HG02970 (cell line): Measurements from ENCODE around the gene BLOC1S6.
"Not testable (repeated sequence)": the region's sequence is repeated elsewhere in the genome, so short reads cannot be mapped to it uniquely, and the experiment has no call there.

Experiments used
- ATAC-seq: cut with Tn5 transposase; IDR thresholded peaks from one replicate; pipeline ENCODE4 v1.9.1; 2021; ENCODE audit warnings: mild to moderate bottlenecking, moderate library complexity, moderate number of reproducible peaks; ENCODE audit not compliant: unreplicated experiment, low FRiP score

Gene BLOC1S6

DNA sequence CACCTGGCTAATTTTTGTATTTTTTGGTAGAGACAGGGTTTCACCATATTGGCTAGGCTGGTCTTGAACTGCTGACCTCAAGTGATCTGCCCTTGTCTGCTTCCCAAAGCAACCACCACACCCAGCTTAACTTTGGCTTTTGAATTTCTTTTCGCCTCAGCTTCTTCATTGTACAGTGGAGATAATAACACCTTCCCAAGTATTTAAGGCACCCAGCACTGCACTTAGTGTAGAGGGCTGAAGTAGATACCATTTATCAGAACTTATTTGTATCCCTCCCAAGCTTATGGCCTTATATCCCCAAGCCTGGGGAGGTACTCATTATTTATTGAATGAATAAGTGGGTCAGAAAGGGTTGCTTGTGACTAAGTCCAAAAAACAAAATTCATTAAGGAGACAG is 50.0 kb downstream of the BLOC1S6 start:
- no peak for ATAC-seq

DNA sequence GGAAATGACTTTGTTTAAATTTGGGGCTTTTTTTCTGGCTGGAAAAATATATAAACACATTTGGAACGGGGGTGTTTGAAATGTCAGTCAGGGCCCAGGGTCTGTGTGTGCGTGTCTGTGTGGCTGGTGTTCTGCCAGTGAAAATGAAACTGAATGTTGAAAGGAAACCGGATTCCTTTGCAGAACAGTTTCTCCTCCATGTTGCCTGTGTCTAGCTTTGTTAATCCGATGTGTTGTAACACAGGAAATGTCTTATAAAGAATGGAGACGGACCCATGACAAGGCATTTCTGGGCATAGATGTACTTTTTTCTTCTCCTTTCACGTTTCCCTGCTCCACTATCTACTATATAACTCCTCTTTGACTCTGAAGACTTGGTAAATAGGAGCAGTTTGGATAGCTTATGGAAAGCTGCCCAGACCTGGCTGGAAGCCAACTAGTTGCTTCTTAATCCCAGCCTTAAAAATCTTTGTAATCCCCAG is 50.4 kb downstream of the BLOC1S6 start:
- no peak for ATAC-seq

- no peak for ATAC-seq
Measured at GRCh38 chr15:45640616-45641015, 53.4 kb downstream of the BLOC1S6 start.

- ATAC-seq = no peak
Measured at GRCh38 chr15:45641374-45641781, 54.2 kb downstream of the BLOC1S6 start.

DNA sequence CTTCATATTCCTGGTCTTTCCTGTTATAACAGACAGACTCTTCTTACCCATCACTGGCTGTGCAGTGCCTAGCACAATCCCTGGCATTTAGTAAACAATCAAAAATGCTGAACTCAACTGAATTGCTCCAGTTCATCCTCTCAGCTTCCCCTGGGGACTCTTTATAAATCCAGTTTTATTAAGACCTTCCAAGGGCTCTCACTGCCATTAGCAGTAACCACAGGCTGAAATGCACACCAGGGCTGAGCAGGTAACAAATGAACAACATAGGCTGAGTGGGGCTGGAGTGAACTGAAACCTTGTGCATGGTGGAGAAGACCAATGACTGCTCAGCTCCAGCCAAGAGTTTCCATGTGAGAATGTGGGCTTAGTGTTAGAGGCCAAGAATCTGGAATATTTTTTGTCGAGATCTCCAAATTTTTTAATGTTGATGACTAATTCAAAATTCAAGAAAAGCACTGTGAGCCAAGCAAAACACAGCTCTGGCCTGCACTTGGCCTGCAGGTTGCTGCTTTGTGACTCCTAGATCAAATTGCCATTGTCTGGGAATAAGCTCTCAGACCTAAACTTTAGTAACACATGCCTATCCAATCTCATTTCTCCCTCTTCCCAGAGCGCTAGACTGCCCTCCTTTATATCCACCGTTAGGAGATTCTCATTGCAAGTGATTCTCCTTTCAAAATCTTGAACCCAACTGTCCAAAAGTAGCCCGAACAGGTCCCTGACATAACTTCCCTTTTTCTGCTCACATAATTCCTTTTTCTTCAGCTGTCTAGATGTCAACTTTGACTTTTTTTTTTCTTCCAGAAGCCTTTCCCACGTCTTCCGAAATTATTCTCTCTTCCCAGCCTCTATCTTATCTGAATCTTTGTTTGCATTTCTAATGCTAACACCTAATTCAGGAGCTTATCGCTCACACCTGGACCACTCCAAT is 55.1 kb downstream of the BLOC1S6 start:
- ATAC-seq = no peak

GRCh38 chr15:45644437-45644836 is 57.3 kb downstream of the BLOC1S6 start:
- ATAC-seq = no peak

DNA sequence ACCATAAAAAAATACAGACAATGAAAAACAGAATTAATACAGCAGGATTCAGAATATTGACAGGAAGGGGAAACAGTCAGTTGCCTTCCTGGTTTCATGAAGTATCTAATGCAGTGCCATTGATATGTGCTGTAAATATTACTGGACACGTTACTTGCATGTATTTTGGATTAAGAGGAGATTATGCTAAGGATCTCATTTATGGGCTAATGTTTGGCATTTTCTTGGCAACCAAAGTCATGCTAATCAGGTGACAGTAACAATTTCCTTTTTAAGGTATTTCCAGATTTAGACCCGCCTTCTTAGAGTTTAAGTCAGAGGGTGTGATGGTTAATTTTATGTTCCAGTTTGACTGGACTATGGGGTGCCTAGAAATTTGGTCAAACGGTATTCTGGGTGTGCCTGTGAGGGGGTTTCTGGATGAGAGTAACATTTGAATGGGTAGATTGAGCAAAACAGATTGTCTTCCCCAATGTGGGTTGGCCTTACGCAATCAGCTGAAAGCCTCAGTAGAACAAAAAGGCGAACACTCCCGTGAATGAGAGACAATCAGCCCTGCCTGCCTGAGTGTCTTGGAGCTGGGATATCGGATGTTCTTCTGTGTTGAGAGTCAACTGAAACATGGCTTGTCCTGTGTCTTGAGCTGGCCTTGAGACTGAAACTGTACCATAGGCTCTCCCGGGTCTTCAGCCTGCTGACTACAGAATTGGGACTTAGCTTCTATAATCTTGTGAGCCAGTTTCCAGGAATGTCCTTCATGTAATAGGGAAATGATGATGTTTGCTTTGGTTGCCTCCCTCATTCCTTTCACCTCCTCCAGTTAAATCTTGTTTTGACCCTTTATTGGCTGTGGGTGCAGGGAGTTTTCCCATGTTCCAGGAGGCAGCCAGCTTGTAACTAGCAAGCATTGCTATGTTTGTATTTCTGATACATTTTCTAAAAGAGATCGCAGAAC is 58.1 kb downstream of the BLOC1S6 start:
- no peak for ATAC-seq

DNA sequence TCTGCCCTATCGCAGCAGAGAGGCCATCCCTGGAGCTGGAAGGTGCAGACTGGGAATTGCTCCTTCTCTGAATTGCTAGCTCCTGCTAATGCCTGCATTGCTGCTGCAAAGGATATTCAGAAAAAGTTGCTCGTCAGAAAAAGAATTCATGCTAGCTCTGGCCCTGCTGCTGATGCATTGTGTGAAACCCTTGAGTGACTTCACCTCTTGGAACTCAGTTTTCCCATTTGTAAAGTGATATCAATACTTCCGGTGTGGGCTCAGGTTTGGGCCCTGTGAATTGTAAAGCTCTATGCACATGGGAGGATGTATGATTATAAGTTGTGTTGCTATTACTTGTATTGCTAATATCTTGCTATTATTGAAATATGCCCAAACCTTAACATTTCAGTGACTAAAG is 59.0 kb downstream of the BLOC1S6 start:
- no peak for ATAC-seq

DNA sequence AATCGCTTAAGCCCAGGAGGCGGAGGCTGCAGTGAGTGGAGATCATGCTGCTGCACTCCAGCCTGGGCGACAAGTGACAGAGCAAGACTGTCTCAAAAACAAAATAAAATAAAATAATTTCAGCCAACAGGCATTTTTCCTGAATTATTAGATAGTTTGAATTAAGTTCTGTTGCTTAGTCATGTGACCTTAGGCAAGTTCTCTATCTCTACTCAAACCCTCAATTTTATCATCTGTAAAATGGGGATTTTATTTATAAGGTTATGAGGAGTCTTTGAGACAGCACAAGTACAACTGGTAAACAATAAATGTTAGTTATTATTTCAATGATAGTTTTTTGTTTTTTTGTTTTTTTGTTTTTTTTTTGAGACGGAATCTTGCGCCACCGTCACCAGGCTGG is 60.6 kb downstream of the BLOC1S6 start:
- ATAC-seq = no peak

- ATAC-seq = no peak
Measured at GRCh38 chr15:45648521-45649200, 61.5 kb downstream of the BLOC1S6 start.

GRCh38 chr15:45650007-45650406 is 62.8 kb downstream of the BLOC1S6 start:
- ATAC-seq = not testable (repeated sequence)

DNA sequence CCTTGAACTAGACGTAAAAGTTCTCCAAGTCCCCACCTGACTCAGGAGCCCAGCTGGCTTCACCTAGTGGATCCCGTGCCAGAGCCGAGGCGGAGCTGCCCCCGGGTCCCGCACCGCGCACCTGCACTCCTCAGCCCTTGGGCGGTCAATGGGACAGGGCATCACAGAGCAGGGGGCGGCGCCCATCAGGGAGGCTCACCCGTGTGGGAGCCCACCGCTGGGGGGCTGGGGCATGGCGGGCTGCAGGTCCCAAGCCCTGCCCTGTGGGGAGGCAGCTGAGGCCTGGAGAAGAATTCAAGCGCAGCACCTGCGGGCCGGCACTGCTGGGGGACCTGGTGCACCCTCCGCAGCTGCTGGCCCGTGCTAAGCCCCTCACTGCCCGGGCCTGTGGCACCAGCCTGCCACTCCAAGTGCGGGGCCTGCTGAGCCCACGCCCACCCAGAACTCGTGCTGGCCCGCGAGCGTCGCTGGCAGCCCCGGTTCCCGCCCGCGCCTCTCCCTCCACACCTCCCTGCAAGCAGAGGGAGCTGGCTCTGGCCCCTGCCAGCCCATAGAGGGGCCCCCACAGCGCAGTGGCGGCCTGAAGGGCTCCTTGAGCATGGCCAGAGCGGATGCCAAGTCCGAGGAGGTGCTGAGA is 63.8 kb downstream of the BLOC1S6 start:
- no peak for ATAC-seq

DNA sequence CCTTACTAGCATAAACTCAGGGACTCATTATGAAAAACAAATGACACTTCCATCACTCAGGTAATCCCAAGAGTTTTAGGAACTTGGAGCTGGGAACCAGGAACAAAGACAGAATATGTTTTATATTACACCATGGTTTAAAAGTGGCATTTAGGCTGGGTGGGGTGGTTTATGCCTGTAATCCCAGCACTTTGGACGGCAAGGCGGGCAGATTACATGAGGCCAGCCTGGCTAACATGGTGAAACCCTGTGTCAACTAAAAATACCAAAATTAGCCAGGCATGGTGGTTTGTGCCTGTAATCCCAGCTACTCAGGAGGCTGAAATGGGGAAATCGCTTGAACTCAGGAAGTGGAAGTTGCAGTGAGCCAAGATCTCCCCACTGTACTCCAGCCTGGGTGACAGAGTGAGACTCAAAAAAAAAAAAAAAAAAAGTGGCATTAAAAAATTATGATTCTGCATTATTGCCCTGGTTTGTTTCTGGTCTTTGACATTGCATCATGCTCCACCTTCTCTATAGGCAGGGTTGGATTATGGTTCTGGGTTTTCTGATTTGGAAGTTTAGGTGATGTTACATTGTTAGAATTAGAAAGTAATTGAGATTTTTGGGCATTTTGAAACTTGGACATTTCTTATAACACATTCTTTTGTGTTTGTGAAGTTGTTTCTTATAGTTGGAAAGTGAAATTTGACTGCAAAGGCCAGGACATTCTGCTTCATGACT is 66.7 kb downstream of the BLOC1S6 start:
- ATAC-seq = no peak

DNA sequence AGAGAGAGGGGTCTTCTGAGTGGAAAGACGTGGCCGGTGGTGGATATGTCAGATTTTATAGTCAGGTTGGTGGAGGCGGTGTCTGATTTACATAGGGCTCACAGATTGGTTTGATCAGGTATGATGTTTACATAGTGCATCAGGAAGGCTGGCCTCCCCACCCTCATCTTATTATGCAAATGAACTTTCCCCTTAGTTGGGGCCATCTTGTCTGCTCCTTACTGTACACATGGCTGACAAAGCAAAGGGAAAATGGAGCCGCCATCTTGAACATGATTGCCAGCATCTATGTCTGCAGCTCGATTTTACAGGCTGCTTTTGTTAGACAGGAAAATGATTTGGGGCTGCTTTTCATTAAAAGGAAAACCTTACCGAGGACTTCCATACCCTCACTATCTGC is 67.6 kb downstream of the BLOC1S6 start:
- ATAC-seq = no peak

DNA sequence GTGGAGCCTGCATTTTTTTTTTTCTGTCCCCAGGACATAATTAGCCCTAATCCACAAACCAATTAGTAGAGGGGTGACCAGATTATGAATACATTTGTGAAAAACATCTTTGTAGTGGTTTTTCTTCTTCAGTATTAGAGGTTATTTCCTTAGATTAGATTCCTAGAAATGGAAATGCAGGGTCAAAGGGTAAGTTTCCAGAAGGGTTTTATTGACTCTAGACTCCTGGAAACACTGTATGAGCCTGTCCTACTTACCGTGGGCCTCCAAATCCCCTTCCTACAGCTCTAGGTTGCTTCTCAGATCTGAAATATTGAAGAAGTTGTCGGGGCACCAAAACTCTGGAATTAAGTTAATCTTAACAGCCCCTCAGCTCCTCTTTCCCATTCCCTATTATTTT is 70.1 kb downstream of the BLOC1S6 start:
- no peak for ATAC-seq

DNA sequence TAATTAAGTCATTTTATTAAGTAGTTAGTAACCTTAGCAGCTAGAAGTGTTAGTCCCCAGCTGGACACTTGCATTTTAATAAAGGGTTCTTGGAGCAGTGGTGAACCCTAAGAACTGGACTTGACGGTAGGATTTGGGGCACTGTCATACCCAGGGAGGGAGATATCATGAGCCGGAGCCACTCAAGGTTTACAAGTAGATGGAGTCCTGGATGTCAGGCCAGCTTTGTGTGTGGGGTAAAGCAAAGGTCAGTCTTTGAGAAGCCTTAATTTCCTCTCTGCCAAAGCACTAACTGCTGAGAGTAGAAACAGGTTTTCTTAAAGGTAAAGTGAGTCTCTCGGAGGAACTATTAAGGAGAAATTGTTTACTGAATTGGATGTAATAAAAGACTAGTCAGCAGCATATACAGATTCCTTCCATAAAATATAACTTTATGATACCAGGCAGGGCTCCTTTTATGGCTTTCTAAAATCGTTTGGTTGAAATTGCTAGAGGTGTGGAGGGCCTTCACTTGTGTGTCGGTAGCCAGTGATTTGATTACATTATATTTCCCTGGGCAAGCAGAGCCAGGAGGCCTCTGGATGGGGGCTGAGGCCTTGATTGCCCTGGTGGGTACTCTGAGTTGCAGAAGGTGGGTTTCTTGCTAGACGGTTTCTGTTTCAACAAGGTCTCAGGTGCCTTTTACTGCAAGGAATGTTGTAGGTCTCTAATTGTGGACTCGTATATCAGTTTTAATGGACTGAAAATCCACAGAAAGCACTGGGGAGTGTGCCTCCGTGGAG is 70.8 kb downstream of the BLOC1S6 start:
- no peak for ATAC-seq
